CD14-positive monocyte (primary cell): ENCODE measurements around the gene WWC1. TPM values are rescaled to one million over a fixed set of nuclear protein-coding genes. Genes with fewer than 3 reads are reported as not detected.
A peak's percentile ranks its signal among the peaks of the same experiment; 100 is the strongest.

ENCODE experiments used
- DNase-seq, 3 donors: peaks; one replicate each; pipeline ENCODE4 v3.0.0-alpha.2; 2011 to 2022
- H2AFZ ChIP-seq: 2 replicates; pipeline ENCODE4 v1.6.0; 2012; ENCODE audit warnings: mild to moderate bottlenecking, low read depth, low read length, inconsistent platforms; ENCODE audit not compliant: insufficient read depth, poor library complexity, severe bottlenecking
- H3K27ac ChIP-seq, 2 donors: 1 replicate in 1 of 2; 2 replicates in 1 of 2; pipeline ENCODE4 v1.5.1; 2012 to 2013; ENCODE audit warnings: low read length in 2 of 2, control low read depth in 1 of 2, inconsistent platforms in 1 of 2, low read depth in 1 of 2, mild to moderate bottlenecking in 1 of 2
- H3K27me3 ChIP-seq, 2 donors: one replicate each; pipeline versions ENCODE4 v1.6.0 to v1.6.1; 2011 to 2013; ENCODE audit warnings: low read length in 2 of 2; ENCODE audit not compliant: control insufficient read depth in 2 of 2, insufficient read depth in 2 of 2
- H3K36me3 ChIP-seq, 2 donors: replicated peaks in 1 of 2; 1 replicate in 1 of 2; 2 replicates in 1 of 2; pipeline versions ENCODE4 v1.5.1 to v1.6.1; 2012 to 2013; ENCODE audit warnings: low read length in 2 of 2, control low read depth in 1 of 2, inconsistent platforms in 1 of 2, mild to moderate bottlenecking in 1 of 2; ENCODE audit not compliant: insufficient read depth in 2 of 2, control insufficient read depth in 1 of 2
- H3K4me1 ChIP-seq, 2 donors: 1 replicate in 1 of 2; 2 replicates in 1 of 2; pipeline versions ENCODE4 v1.5.1 to v1.6.1; 2012 to 2013; ENCODE audit warnings: low read length in 2 of 2, control low read depth in 1 of 2, inconsistent platforms in 1 of 2, mild to moderate bottlenecking in 1 of 2, moderate library complexity in 1 of 2; ENCODE audit not compliant: insufficient read depth in 2 of 2, control insufficient read depth in 1 of 2
- H3K4me2 ChIP-seq: replicated peaks from 2 replicates; pipeline ENCODE3; 2012; ENCODE audit warnings: low read length, moderate library complexity, mild to moderate bottlenecking; ENCODE audit not compliant: poor library complexity, severe bottlenecking; ENCODE audit errors: extremely low read depth
- H3K4me3 ChIP-seq, 3 experiments: fragments of 200-600 bp in 1 of 3; sonication (generic) in 1 of 3; replicated peaks in 1 of 3; 1 replicate in 2 of 3; 2 replicates in 1 of 3; pipeline ENCODE4 v1.5.1; 2011 to 2013; ENCODE audit warnings: low read length in 3 of 3, mild to moderate bottlenecking in 3 of 3, control low read depth in 2 of 3, low read depth in 2 of 3, inconsistent platforms in 1 of 3, moderate library complexity in 1 of 3
- H3K79me2 ChIP-seq: 2 replicates; pipeline ENCODE4 v1.6.0; 2012; ENCODE audit warnings: mild to moderate bottlenecking, control low read depth, inconsistent platforms, low read length, moderate library complexity; ENCODE audit not compliant: insufficient read depth
- H3K9ac ChIP-seq: 2 replicates; pipeline ENCODE4 v1.6.0; 2017; ENCODE audit warnings: low read length, mild to moderate bottlenecking; ENCODE audit not compliant: insufficient read depth, poor library complexity, severe bottlenecking
- H3K9me3 ChIP-seq, 2 donors: replicated peaks in 1 of 2; 1 replicate in 1 of 2; 2 replicates in 1 of 2; pipeline versions ENCODE4 v1.5.1 to v1.6.1; 2012 to 2013; ENCODE audit warnings: low read length in 2 of 2, control low read depth in 1 of 2; ENCODE audit not compliant: control insufficient read depth in 1 of 2, insufficient read depth in 1 of 2
- H4K20me1 ChIP-seq: 2 replicates; pipeline ENCODE4 v1.6.0; 2012; ENCODE audit warnings: mild to moderate bottlenecking, low read length, control low read depth, moderate library complexity; ENCODE audit not compliant: insufficient read depth
- H3K27ac Mint-ChIP-seq, 7 donors: one replicate each; pipeline ENCODE4 v1.8.0; 2020; ENCODE audit warnings: mild to moderate bottlenecking in 7 of 7, mixed read lengths in 7 of 7, moderate library complexity in 6 of 7, inconsistent platforms in 2 of 7
- H3K27me3 Mint-ChIP-seq, 3 donors: one replicate each; pipeline ENCODE4 v1.8.0; 2021 to 2022; ENCODE audit warnings: low read depth in 3 of 3, mild to moderate bottlenecking in 3 of 3, mixed read lengths in 3 of 3, moderate library complexity in 3 of 3, inconsistent platforms in 1 of 3
- H3K36me3 Mint-ChIP-seq, 2 donors: one replicate each; pipeline ENCODE4 v1.8.0; 2020; ENCODE audit warnings: mixed read lengths in 2 of 2, inconsistent platforms in 1 of 2, mild to moderate bottlenecking in 1 of 2
- H3K4me1 Mint-ChIP-seq: one replicate; pipeline ENCODE4 v1.8.0; 2020; ENCODE audit warnings: mild to moderate bottlenecking, mixed read lengths
- H3K4me3 Mint-ChIP-seq, 2 donors: one replicate each; pipeline ENCODE4 v1.8.0; 2020; ENCODE audit warnings: mild to moderate bottlenecking in 2 of 2, mixed read lengths in 2 of 2, moderate library complexity in 1 of 2
- H3K9me3 Mint-ChIP-seq, 7 donors: one replicate each; pipeline ENCODE4 v1.8.0; 2020 to 2022; ENCODE audit warnings: mixed read lengths in 7 of 7, mild to moderate bottlenecking in 6 of 7, moderate library complexity in 6 of 7, inconsistent platforms in 2 of 7
- CTCF ChIP-seq: fragments of 200-600 bp; IDR thresholded peaks from one replicate; pipeline ENCODE4 v1.8.0; 2022; ENCODE audit warnings: antibody characterized with exemption, mild to moderate bottlenecking
- whole genome bisulfite sequencing: methylation state at CpG from one replicate; pipeline ENCODE4 v1.1.5; 2013; ENCODE audit warnings: missing lambda C conversion rate; ENCODE audit not compliant: insufficient coverage; 5-methylcytosine and 5-hydroxymethylcytosine counted together
- intact Hi-C, 2 donors: fragments of 100-400 bp; cut with micrococcal nuclease; formaldehyde crosslinking; loops; one replicate each; pipeline versions ENCODE4 v1.15.0 to v1.15.1; 2023
- polyA plus RNA-seq, 3 donors: library from polyadenylated mRNA; depleted of rRNA in 1 of 3; unstranded in 2 of 3; stranded (reverse) in 1 of 3; fragments of 300-500 nt in 2 of 3; fragments of >200 nt in 1 of 3; fragmentation: Illumina TruSeq in 2 of 3; gene quantifications; 1 replicate in 2 of 3; 2 replicates in 1 of 3; pipeline ENCODE4 v1.2.3, GENCODE V29; 2012 to 2021

The WWC1 gene
- polyA plus RNA-seq, 3 donors = not detected

- Histone ChIP-seq H3K36me3 (peaks cover 28 to 37% of the 10 kb centered on the region in 2 donors), H3K27me3 (no peaks in the 10 kb centered on the region), H2AFZ (peak within 1 kb of the TSS; percentile 93), H3K4me2 (peak within 1 kb of the TSS; percentile 99), H3K4me3 (peak within 1 kb of the TSS; percentile 63 to 90 (median 71)), H4K20me1 (peaks cover 19% of the 10 kb centered on the region), H3K4me1 (peaks cover 9 to 15% of the 10 kb centered on the region in 2 donors), H3K27ac (peak within 1 kb of the TSS; percentile 3 to 81), H3K79me2 (peaks cover 22% of the 10 kb centered on the region), H3K9me3 (no peaks in the 10 kb centered on the region), H3K9ac (peak within 1 kb of the TSS; percentile 71)
- peak within 1 kb of the TSS; percentile 100 for H3K4me3 Mint-ChIP-seq
- H3K27me3 Mint-ChIP-seq = peaks cover 2 to 9% (median 4%) of the 10 kb centered on the region in 3 donors
- peaks cover 26 to 34% of the 10 kb centered on the region in 2 donors for H3K36me3 Mint-ChIP-seq
- peak; percentile 95 for TF ChIP-seq CTCF
- DNase-seq = peak; percentile 90 to 95 (median 92)
- H3K4me1 Mint-ChIP-seq = peaks cover 13% of the 10 kb centered on the region
- intact Hi-C loops = loop anchor here (5.0 kb wide), 1 partner anchor 91 kb away; the partner anchor contains the start of gene PANK3 (in 2 of the 2)
- H3K27ac Mint-ChIP-seq = peak within 1 kb of the TSS; percentile 85 to 95 (median 93)
- peaks cover 0 to 2% (median 0%) of the 10 kb centered on the region in 7 donors for H3K9me3 Mint-ChIP-seq
- WGBS = under 1% methylated on average over 33 of the region's 40 CpGs
Measured at GRCh38 chr5:168486136-168486879, 194.9 kb downstream of the WWC1 start, which contains the start of gene RARS1. Gene RARS1 (plus strand): TSS chr5:168486471. CDS start chr5:168486499, 28 bp downstream.

- no peak for TF ChIP-seq CTCF
- Mint-ChIP-seq H3K36me3 (peaks cover 52 to 60% of the 10 kb centered on the region in 2 donors), H3K9me3 (peaks cover 0 to 2% (median 0%) of the 10 kb centered on the region in 7 donors), H3K27me3 (peaks cover 2 to 7% (median 4%) of the 10 kb centered on the region in 3 donors), H3K4me3 (no peak overlapping the region), H3K27ac (no peak overlapping the region), H3K4me1 (peaks cover 13% of the 10 kb centered on the region)
- no CpG with 5 or more reads among the region's 3 CpGs for WGBS
- no peak for DNase-seq
- H3K9ac ChIP-seq = no peak overlapping the region
- H2AFZ ChIP-seq = no peak overlapping the region
- no peaks in the 10 kb centered on the region for H3K27me3 ChIP-seq
- no peaks in the 10 kb centered on the region for H3K9me3 ChIP-seq
- H3K27ac ChIP-seq = no peak overlapping the region
- no peak overlapping the region for H3K4me3 ChIP-seq
- H4K20me1 ChIP-seq = peaks cover 33% of the 10 kb centered on the region
- peaks cover 53 to 64% of the 10 kb centered on the region in 2 donors for H3K36me3 ChIP-seq
- peaks cover 9 to 15% of the 10 kb centered on the region in 2 donors for H3K4me1 ChIP-seq
- H3K4me2 ChIP-seq = no peak overlapping the region
- peaks cover 22% of the 10 kb centered on the region for H3K79me2 ChIP-seq
- intact Hi-C loops = loop anchor here (5.0 kb wide), 1 partner anchor 88 kb away; the partner anchor contains the start of gene PANK3 (in 2 of the 2)
Measured at GRCh38 chr5:168489059-168489458, 197.6 kb downstream of the WWC1 start.
